ENCODE data around the gene NOP53.

- TF ChIP-seq EZH2 (IDR thresholded peaks at IDR 0.05; ENCODE audit: insufficient read depth, low read length) (no peak), CTCF (IDR thresholded peaks at IDR 0.05; ENCODE audit: insufficient read depth, low read depth, low read length) (no peak)
These were observed 36.4 kb downstream of the NOP53 start for GRCh38 chr19:47781590-47782262.

Measured in astrocyte (in vitro differentiated cells and primary cell).